Ovary (tissue), 3 donors: ENCODE measurements around the gene PLXDC2.

Experiments
- EP300 ChIP-seq: sonication (generic); formaldehyde crosslinking; IDR thresholded peaks from one replicate; pipeline ENCODE4 v1.6.1; 2017; ENCODE audit warnings: antibody characterized with exemption
- TF ChIP-seq, protein P1 (sequence below), 3 donors: fragments of 450-650 bp in 2 of 3; fragments of 200-600 bp in 1 of 3; IDR thresholded peaks; one replicate each; pipeline versions ENCODE4 v1.5.1 to v1.8.0; 2016 to 2022; ENCODE audit warnings: antibody characterized with exemption in 3 of 3, mild to moderate bottlenecking in 1 of 3
- donor health status: DM: no; HTN: no; CAD: no.

DNA sequence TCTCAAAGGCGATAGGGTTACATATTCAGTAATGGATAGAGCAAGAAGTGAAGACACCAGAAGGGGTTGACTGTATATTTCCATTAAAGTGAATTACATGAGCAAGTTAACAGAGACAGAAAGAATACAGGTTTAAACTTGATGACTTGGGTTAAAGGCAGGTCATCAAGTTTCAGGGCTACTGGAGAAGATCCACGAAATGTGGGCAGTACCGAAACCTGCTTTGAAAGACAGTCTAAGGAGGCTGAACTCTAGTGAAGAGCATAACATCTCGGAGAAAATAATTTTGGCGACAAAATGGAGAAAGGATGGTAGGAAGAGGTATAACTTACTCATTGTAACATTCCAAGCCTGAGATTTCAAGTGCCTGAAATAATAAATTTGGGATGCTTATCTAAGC lies 26.6 kb upstream of the PLXDC2 start:
- TF ChIP-seq, protein P1, sequence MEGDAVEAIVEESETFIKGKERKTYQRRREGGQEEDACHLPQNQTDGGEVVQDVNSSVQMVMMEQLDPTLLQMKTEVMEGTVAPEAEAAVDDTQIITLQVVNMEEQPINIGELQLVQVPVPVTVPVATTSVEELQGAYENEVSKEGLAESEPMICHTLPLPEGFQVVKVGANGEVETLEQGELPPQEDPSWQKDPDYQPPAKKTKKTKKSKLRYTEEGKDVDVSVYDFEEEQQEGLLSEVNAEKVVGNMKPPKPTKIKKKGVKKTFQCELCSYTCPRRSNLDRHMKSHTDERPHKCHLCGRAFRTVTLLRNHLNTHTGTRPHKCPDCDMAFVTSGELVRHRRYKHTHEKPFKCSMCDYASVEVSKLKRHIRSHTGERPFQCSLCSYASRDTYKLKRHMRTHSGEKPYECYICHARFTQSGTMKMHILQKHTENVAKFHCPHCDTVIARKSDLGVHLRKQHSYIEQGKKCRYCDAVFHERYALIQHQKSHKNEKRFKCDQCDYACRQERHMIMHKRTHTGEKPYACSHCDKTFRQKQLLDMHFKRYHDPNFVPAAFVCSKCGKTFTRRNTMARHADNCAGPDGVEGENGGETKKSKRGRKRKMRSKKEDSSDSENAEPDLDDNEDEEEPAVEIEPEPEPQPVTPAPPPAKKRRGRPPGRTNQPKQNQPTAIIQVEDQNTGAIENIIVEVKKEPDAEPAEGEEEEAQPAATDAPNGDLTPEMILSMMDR (IDR thresholded peaks at IDR 0.05), result no peak
- TF ChIP-seq EP300, result no peak
